Stomach (tissue), 9 donors: ENCODE measurements around the gene BCL2L11. TPM values are rescaled to one million over a fixed set of nuclear protein-coding genes. Genes with fewer than 3 reads are reported as not detected.

Experiments used
- DNase-seq, 2 donors: peaks; one replicate each; pipeline versions ENCODE4 v3.0.0 to v3.0.0-alpha.2; 2013 to 2019
- H3K27ac ChIP-seq, 5 donors: fragments of 200-600 bp in 4 of 5; sonication (generic) in 4 of 5; one replicate each; pipeline ENCODE4 v1.5.1; 2013 to 2019; ENCODE audit warnings: mild to moderate bottlenecking in 1 of 5, moderate library complexity in 1 of 5
- H3K27me3 ChIP-seq, 3 donors: fragments of 200-600 bp; sonication (generic); one replicate each; pipeline ENCODE4 v1.5.1; 2017 to 2019; ENCODE audit warnings: mixed run types in 1 of 3
- H3K36me3 ChIP-seq, 4 donors: fragments of 200-600 bp; sonication (generic); 1 replicate in 3 of 4; 2 replicates in 1 of 4; pipeline ENCODE4 v1.5.1; 2016 to 2019
- H3K4me1 ChIP-seq, 4 donors: fragments of 200-600 bp; sonication (generic); one replicate each; pipeline ENCODE4 v1.5.1; 2016 to 2019
- H3K4me3 ChIP-seq, 4 donors: fragments of 200-600 bp; sonication (generic) in 3 of 4; one replicate each; pipeline ENCODE4 v1.5.1; 2016 to 2019; ENCODE audit warnings: mild to moderate bottlenecking in 1 of 4
- H3K9me3 ChIP-seq, 4 donors: fragments of 200-600 bp; sonication (generic); one replicate each; pipeline ENCODE4 v1.5.1; 2016 to 2019
- CTCF ChIP-seq, 7 experiments: fragments of 450-650 bp in 4 of 7; fragments of 200-600 bp in 3 of 7; sonication (generic) in 3 of 7; IDR thresholded peaks; one replicate each; pipeline ENCODE4 v1.5.1; 2016 to 2019; ENCODE audit warnings: antibody characterized with exemption in 7 of 7, control low read depth in 2 of 7, mild to moderate bottlenecking in 1 of 7
- EP300 ChIP-seq: sonication (generic); formaldehyde crosslinking; IDR thresholded peaks from one replicate; pipeline ENCODE4 v1.6.1; 2017; ENCODE audit warnings: antibody characterized with exemption
- POLR2A ChIP-seq, 4 donors: fragments of 450-650 bp; IDR thresholded peaks; one replicate each; pipeline ENCODE4 v1.6.1; 2016; ENCODE audit warnings: antibody characterized with exemption in 4 of 4, control low read depth in 2 of 4, mild to moderate bottlenecking in 1 of 4, moderate library complexity in 1 of 4
- POLR2AphosphoS5 ChIP-seq, 3 donors: sonication (generic); formaldehyde crosslinking; IDR thresholded peaks; one replicate each; pipeline ENCODE4 v1.6.1; 2016; ENCODE audit warnings: antibody characterized with exemption in 3 of 3
- WGBS, 5 donors: extraction: QIAGEN DNeasy Blood & Tissue Kit in 3 of 5; methylation state at CpG; one replicate each; pipeline versions ENCODE4 v1.1.5 to v1.1.7; 2013 to 2018; 5-methylcytosine and 5-hydroxymethylcytosine counted together
- intact Hi-C: fragments of 100-400 bp; cut with DNase I; formaldehyde crosslinking; loops from one replicate; pipeline ENCODE4 v1.15.1; 2023; ENCODE audit warnings: low total_unique reads
- polyA plus RNA-seq, 3 donors: library from polyadenylated mRNA; stranded (reverse); fragments of 200-250 nt; gene quantifications; one replicate each; pipeline ENCODE4 v1.2.3, GENCODE V29; 2013
- total RNA-seq, 5 donors: library from RNA; depleted of rRNA; stranded (reverse); fragments of >200 nt; gene quantifications; one replicate each; pipeline versions ENCODE4 v1.1.0 to v1.2.3, GENCODE V29; 2014 to 2016
- donor health status: healthy with polysubstance abuse.
- donor health status: Bipolar disorder and iron deficiency.
- donor health status: healthy.

The BCL2L11 gene
- total and polyA plus RNA-seq, 8 donors, result 0.29 to 41.2 (median 4.8) TPM

GRCh38 chr2:111135910-111136297 is 15.2 kb downstream of the BCL2L11 start:
- TF ChIP-seq CTCF (IDR thresholded peaks at IDR 0.05) (no peak), POLR2A (IDR thresholded peaks at IDR 0.05) (no peak), POLR2AphosphoS5 (IDR thresholded peaks at IDR 0.05) (no peak), EP300 (no peak)
- 60 to 71% (median 69%) methylated on average over 8 to 9 of the region's 9 CpGs for WGBS, 5 donors
- no peak overlapping the region for H3K4me3 ChIP-seq
- H3K36me3 ChIP-seq, result peaks cover 0 to 37% (median 15%) of the 10 kb centered on the region in 4 donors
- peaks cover 0 to 34% (median 20%) of the 10 kb centered on the region in 4 donors for H3K4me1 ChIP-seq
- H3K27ac ChIP-seq, result no peak overlapping the region
- peak in 1 of 2 donors; percentile 28 for DNase-seq
- no peaks in the 10 kb centered on the region for H3K27me3 ChIP-seq
- intact Hi-C loops, result no loop called here
- H3K9me3 ChIP-seq, result no peaks in the 10 kb centered on the region

DNA sequence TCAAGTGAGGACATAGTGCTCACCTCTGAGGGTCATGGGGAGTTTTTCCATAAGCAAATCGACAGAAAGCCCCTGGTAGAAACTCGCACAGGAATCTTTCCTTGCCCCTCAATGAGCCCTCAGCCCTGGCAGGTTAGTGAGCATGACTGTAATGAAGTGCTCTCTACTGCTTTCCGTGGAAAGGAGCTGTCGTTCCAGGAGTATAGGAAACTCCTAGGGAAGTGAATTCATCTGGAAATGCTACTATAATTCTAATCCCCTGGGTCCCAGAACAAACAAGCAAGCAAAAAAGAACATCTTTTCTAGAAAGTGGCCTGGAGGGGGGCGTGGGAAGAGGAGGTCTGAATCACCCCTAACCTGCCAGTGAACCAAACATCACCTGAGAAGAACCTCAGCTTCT is 18.1 kb downstream of the BCL2L11 start:
- DNase-seq, result no peak
- WGBS, 5 donors, result 80 to 89% (median 85%) methylated on average over 5 of the region's 5 CpGs
- Histone ChIP-seq H3K9me3 (no peaks in the 10 kb centered on the region), H3K27ac (no peak overlapping the region), H3K4me1 (peaks cover 0 to 26% (median 16%) of the 10 kb centered on the region in 4 donors), H3K36me3 (peaks cover 0 to 36% (median 20%) of the 10 kb centered on the region in 4 donors), H3K27me3 (no peaks in the 10 kb centered on the region), H3K4me3 (no peak overlapping the region)
- intact Hi-C loops, result no loop called here
- TF ChIP-seq EP300, result no peak
- no peak for TF ChIP-seq POLR2AphosphoS5 (IDR thresholded peaks at IDR 0.05)
- TF ChIP-seq CTCF (IDR thresholded peaks at IDR 0.05), result no peak
- no peak for TF ChIP-seq POLR2A (IDR thresholded peaks at IDR 0.05)

DNA sequence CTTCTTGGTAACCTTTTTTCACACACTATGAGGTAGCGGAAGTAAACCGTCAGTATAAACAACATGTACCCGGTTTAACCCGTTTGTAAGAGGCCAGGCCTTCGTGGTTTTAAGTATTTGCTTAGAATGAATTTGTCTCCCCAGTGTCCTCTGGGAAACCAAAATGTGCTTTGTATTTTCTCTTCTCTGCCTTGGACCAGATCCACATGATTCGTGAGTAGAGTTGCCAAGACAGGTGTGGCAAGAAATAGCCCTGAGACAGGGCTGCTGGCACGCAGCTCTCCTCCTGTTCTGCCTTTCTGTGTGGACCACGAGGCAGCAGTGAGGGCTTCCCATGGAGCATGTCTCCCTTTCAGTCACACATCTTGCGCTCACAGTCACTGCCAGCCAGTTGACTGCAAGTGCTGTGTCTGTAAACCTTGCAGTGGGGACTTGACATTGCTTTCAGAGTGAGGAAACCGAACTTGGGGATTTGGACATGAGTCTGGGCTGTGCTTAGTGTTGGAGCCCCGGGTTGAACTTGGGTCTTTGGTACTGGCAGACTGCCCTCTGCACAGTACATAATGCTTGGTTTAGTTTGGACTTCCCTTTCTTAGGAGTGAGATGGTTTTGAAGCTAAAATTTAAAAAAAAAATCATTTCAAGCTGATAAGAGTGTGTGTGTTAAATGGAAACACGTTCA is 19.1 kb downstream of the BCL2L11 start:
- no peak overlapping the region for H3K4me3 ChIP-seq
- H3K4me1 ChIP-seq, result peaks cover 0 to 26% (median 14%) of the 10 kb centered on the region in 4 donors
- peaks cover 0 to 45% (median 20%) of the 10 kb centered on the region in 4 donors for H3K36me3 ChIP-seq
- H3K27ac ChIP-seq, result no peak overlapping the region
- 25 to 51% (median 34%) methylated on average over 12 of the region's 12 CpGs for WGBS, 5 donors
- DNase-seq, result peak; percentile 23 to 52
- intact Hi-C loops, result no loop called here
- H3K9me3 ChIP-seq, result no peaks in the 10 kb centered on the region
- H3K27me3 ChIP-seq, result no peaks in the 10 kb centered on the region
- TF ChIP-seq EP300 (no peak), POLR2AphosphoS5 (IDR thresholded peaks at IDR 0.05) (no peak), POLR2A (IDR thresholded peaks at IDR 0.05) (no peak), CTCF (IDR thresholded peaks at IDR 0.05) (no peak)

- H3K9me3 ChIP-seq, result no peaks in the 10 kb centered on the region
- peaks cover 0 to 42% (median 18%) of the 10 kb centered on the region in 4 donors for H3K36me3 ChIP-seq
- no peak overlapping the region for H3K27ac ChIP-seq
- DNase-seq, result no peak
- H3K4me1 ChIP-seq, result peaks cover 0 to 20% (median 10%) of the 10 kb centered on the region in 4 donors
- intact Hi-C loops, result no loop called here
- no peak overlapping the region for H3K4me3 ChIP-seq
- WGBS, 5 donors, result 93 to 97% (median 95%) methylated on average over 4 of the region's 4 CpGs
- TF ChIP-seq EP300 (no peak), CTCF (IDR thresholded peaks at IDR 0.05) (no peak), POLR2AphosphoS5 (IDR thresholded peaks at IDR 0.05) (no peak), POLR2A (IDR thresholded peaks at IDR 0.05) (no peak)
- H3K27me3 ChIP-seq, result no peaks in the 10 kb centered on the region
These were observed 20.1 kb downstream of the BCL2L11 start for GRCh38 chr2:111140815-111141214.
